ENCODE measurements around the gene ZNF19. TPM values are rescaled to one million over a fixed set of nuclear protein-coding genes. Genes with fewer than 3 reads are reported as not detected.

ZNF19 gene
- total and polyA plus RNA-seq, 9 of the 15 experiments (the other 6 are each of a cell fraction or from before 2014, with no cell fraction given): 1.2 to 2.8 (median 1.8) TPM

- no peak for TF ChIP-seq TFAM (CRISPR knock-in tag; conservative IDR thresholded peaks at IDR 0.05)
- TF ChIP-seq PHF8 (IDR thresholded peaks at IDR 0.05; ENCODE audit: borderline replicate concordance, low read length): peak; percentile 100
- TF ChIP-seq LCOR (CRISPR knock-in tag; IDR thresholded peaks at IDR 0.05): peak; percentile 56; the same call in 1 of the 2 replicates
- TF ChIP-seq MCM5 (IDR thresholded peaks at IDR 0.05; ENCODE audit: low read depth): no peak
- 0 out of 4 replicates have a peak, but pooled peaks of 1 of the 2 experiments have one; percentile 42 for TF ChIP-seq TBL1XR1 (IDR thresholded peaks at IDR 0.05; ENCODE audit: low read length in 2 of 2)
- peak; percentile 59 to 85; a peak in 3 of 4 replicates for TF ChIP-seq NONO (IDR thresholded peaks at IDR 0.05; ENCODE audit: low read depth in 2 of 2, low read length in 1 of 2)
- no peak for TF ChIP-seq HINFP (tag; conservative IDR thresholded peaks at IDR 0.05; ENCODE audit: low read depth)
- no peak; the same call in 1 of the 2 replicates for TF ChIP-seq ARID1B (IDR thresholded peaks at IDR 0.05)
- TF ChIP-seq NRF1 (conservative IDR thresholded peaks at IDR 0.05 in 1 of 2, IDR thresholded peaks at IDR 0.05 in 1 of 2): peak; percentile 31 to 53; a peak in 2 of 4 replicates
- TF ChIP-seq ZNF609 (CRISPR knock-in tag; IDR thresholded peaks at IDR 0.05; ENCODE audit: borderline replicate concordance): 0 out of 2 replicates have a peak, but pooled peaks have one; percentile 48
- no peak for TF ChIP-seq SAFB2 (IDR thresholded peaks at IDR 0.05; ENCODE audit: borderline replicate concordance, low read depth, low read length, severe bottlenecking)
- peak in 1 of 2 experiments; percentile 72; a peak in 2 of 4 replicates for TF ChIP-seq TEAD1 (CRISPR knock-in tag; IDR thresholded peaks at IDR 0.05)
- TF ChIP-seq EHMT2 (IDR thresholded peaks at IDR 0.05): peak; percentile 62
- TF ChIP-seq MLLT1 (IDR thresholded peaks at IDR 0.05): peak in 1 of 2 experiments; percentile 73; a peak in 1 of 4 replicates
- TF ChIP-seq TBP (optimal IDR thresholded peaks at IDR 0.05; ENCODE audit: low read depth, low read length): peak; percentile 47
Measured at GRCh38 chr16:71461686-71462648, 27.2 kb downstream of the ZNF19 start, which contains the start of gene ZNF23 (continued).
